HFFc6 (cell line): Measurements from ENCODE around the gene CHKB. TPM values are rescaled to one million over a fixed set of nuclear protein-coding genes. Genes with fewer than 3 reads are reported as not detected.

Experiments
- DNase-seq: peaks from one replicate; pipeline ENCODE4 v3.0.0-alpha.2; 2018
- H3K27ac Mint-ChIP-seq: 2 replicates; pipeline ENCODE4 v1.8.0; 2020; ENCODE audit warnings: mild to moderate bottlenecking, mixed read lengths
- H3K27me3 Mint-ChIP-seq: 2 replicates; pipeline ENCODE4 v1.8.0; 2021; ENCODE audit warnings: mild to moderate bottlenecking, moderate library complexity, mixed read lengths; ENCODE audit not compliant: insufficient read depth
- H3K36me3 Mint-ChIP-seq: 2 replicates; pipeline ENCODE4 v1.8.0; 2021; ENCODE audit warnings: low read depth, mixed read lengths
- H3K4me1 Mint-ChIP-seq: 2 replicates; pipeline ENCODE4 v1.8.0; 2020; ENCODE audit warnings: low read depth, mixed read lengths
- H3K4me3 Mint-ChIP-seq: 2 replicates; pipeline ENCODE4 v1.8.0; 2020; ENCODE audit warnings: mild to moderate bottlenecking, moderate library complexity, mixed read lengths
- H3K9me3 Mint-ChIP-seq: 2 replicates; pipeline ENCODE4 v1.8.0; 2020; ENCODE audit warnings: mild to moderate bottlenecking, mixed read lengths
- long read RNA-seq: library from polyadenylated mRNA; unstranded; transcript quantifications from one replicate; pipeline ENCODE4 v2.0.0, GENCODE V29; 2019
- total RNA-seq, 6 experiments: library from RNA; stranded (reverse); fragmentation: NEBNext Ultra II Directional; extraction: Animal tissue kit (Norgen Biotek cat#: 25700); gene quantifications; 2 replicates in 1 of 6; 3 replicates in 5 of 6; pipeline ENCODE4 v1.2.3, GENCODE V29; 2021
- TF ChIP-seq, protein P1 (sequence below): fragments of 200-600 bp; sonication (generic); IDR thresholded peaks from 2 replicates; pipeline ENCODE4 v1.5.0; 2021; ENCODE audit warnings: antibody characterized with exemption, mild to moderate bottlenecking

The CHKB gene
- 10 to 100 TPM; 21.1 to 26.2 (median 25.2) TPM for total RNA-seq
- long read RNA-seq, transcript CHKB-201 (11 exons, 1,638 nt) = major isoform, 14 of 19 reads
- long read RNA-seq, partial matches to known transcripts = 3 of 19 reads
- long read RNA-seq, other reads (novel, unspliced or antisense) = 2 of 19 reads

DNA sequence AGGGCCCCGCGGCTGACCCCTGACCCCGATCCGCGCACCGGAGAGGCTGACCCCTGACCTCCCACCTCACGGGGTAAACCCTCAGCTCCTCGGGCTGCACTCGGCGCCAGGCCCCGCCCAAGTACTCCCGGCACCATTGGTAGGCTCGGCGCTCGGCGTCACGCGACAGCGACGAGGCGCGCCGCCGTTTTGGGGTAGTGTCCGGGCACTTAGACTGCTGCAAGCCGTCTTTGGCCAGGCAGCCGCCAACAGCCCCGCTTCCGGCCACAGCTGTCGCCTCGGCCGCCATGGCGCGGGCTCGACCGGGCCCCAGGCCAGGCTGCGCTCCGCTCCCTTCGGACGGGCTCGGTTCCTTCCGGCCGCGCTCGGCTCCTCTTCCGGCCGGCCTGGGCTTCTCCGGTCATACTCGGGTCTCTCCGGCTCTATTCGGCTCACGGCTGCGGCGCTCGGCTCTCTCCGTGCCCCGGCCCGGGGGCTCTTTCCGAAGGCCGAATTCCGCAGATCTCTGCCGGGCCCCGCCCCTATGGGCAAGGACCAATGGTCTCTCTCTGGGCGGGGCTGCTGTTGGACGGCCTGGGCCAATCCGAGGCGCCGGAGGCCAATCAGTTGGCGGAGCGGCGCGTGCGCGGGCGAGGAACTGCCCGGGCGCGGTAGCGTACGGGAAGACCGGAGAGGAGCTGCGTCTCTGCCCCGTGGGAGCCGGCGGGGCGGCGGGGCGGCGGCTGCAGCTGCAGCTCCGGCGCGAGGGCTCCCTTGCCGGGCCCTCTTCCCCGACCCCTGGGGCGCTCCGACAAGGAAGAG is at the start of gene CHKB:
Gene CHKB, minus strand, starts transcription at position 357 of the 801 bp plus-strand sequence. Its CDS starts 68 bp downstream, at position 289.
- Mint-ChIP-seq H3K4me3 (peak within 1 kb of the TSS; percentile 92), H3K36me3 (no peaks in the 10 kb centered on the region), H3K27me3 (peaks cover 10% of the 10 kb centered on the region; the same call in 1 of the 2 replicates), H3K9me3 (no peaks in the 10 kb centered on the region), H3K4me1 (peaks cover 14% of the 10 kb centered on the region), H3K27ac (peak within 1 kb of the TSS; percentile 88)
- TF ChIP-seq, protein P1, sequence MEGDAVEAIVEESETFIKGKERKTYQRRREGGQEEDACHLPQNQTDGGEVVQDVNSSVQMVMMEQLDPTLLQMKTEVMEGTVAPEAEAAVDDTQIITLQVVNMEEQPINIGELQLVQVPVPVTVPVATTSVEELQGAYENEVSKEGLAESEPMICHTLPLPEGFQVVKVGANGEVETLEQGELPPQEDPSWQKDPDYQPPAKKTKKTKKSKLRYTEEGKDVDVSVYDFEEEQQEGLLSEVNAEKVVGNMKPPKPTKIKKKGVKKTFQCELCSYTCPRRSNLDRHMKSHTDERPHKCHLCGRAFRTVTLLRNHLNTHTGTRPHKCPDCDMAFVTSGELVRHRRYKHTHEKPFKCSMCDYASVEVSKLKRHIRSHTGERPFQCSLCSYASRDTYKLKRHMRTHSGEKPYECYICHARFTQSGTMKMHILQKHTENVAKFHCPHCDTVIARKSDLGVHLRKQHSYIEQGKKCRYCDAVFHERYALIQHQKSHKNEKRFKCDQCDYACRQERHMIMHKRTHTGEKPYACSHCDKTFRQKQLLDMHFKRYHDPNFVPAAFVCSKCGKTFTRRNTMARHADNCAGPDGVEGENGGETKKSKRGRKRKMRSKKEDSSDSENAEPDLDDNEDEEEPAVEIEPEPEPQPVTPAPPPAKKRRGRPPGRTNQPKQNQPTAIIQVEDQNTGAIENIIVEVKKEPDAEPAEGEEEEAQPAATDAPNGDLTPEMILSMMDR = no peak
- peak; percentile 97 for DNase-seq

- Mint-ChIP-seq H3K27me3 (peaks cover 11% of the 10 kb centered on the region), H3K4me1 (peaks cover 15% of the 10 kb centered on the region), H3K4me3 (no peak overlapping the region), H3K27ac (no peak overlapping the region), H3K36me3 (no peaks in the 10 kb centered on the region), H3K9me3 (no peaks in the 10 kb centered on the region)
- TF ChIP-seq, protein P1 = no peak
- no peak for DNase-seq
Measured at GRCh38 chr22:50630376-50630775, 47.7 kb upstream of the CHKB start.

DNA sequence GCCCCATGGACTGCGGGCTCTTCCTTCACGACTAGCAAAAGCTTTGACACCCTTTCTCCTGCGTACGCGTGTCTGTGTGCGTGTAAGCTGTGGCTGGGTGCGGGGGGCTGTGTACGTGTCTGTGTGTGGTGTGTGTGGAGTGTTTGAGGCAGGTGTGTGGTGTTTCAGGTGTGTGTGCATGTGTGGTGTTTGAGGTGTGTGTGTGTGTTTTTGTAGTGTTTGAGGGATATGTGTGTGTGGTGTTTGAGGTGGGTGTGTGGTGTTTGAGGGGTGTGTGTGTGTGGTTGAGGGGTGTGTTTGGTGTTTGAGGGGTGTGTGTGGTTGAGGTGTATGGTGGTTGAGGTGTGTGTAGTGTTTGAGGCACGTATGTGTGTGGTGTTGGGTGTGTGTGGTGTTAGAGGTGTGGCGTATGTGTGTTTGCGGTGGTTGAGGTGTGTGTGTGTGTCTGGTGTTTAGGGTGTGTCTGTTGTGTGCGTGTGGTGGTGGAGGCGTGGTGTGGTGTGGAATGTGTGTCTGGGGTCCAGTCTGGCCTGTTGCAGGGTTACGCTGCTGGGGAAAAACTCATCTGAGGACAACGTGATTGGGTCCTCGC is 46.0 kb upstream of the CHKB start:
- Mint-ChIP-seq H3K27me3 (peaks cover 2% of the 10 kb centered on the region), H3K36me3 (no peaks in the 10 kb centered on the region), H3K4me1 (peaks cover 15% of the 10 kb centered on the region), H3K9me3 (no peaks in the 10 kb centered on the region), H3K4me3 (peak overlapping the region; percentile 91), H3K27ac (no peak overlapping the region)
- no peak for DNase-seq
- TF ChIP-seq, protein P1 = no peak

- H3K27me3 Mint-ChIP-seq = peaks cover 2% of the 10 kb centered on the region
- DNase-seq = peak; percentile 81
Measured at GRCh38 chr22:50627642-50628542, 45.2 kb upstream of the CHKB start, which contains the start of gene ARSA. TSS of gene ARSA (minus strand) at chr22:50628152. CDS start at chr22:50627779, 373 bp downstream.

More at GRCh38 chr22:50627642-50628542, 45.2 kb upstream of the CHKB start, which contains the start of gene ARSA:
- Mint-ChIP-seq H3K36me3 (no peaks in the 10 kb centered on the region), H3K9me3 (no peaks in the 10 kb centered on the region), H3K27ac (no peak within 1 kb of the TSS), H3K4me3 (peak within 1 kb of the TSS; percentile 91), H3K4me1 (peaks cover 15% of the 10 kb centered on the region)
- TF ChIP-seq, protein P1 = peak; percentile 51; the same call in 1 of the 2 replicates
